ENCODE measurements around the gene IRF3.
A peak's percentile ranks its signal among the peaks of the same experiment; 100 is the strongest.

The IRF3 gene

GRCh38 chr19:49665351-49666119 lies at the start of gene IRF3, which contains the start of gene BCL2L12:
Gene IRF3, minus strand, starts transcription at chr19:49665857. Its CDS starts 1,019 bp downstream, at chr19:49664838.
Gene BCL2L12, plus strand, starts transcription at chr19:49665933. Its CDS starts 760 bp downstream, at chr19:49666693.
- peak; percentile 99 for DNase-seq (ENCODE audit: low read depth)

GRCh38 chr19:49713236-49713845 lies 47.7 kb upstream of the IRF3 start:
- no peak for DNase-seq (ENCODE audit: low read depth)

- no peak for DNase-seq (ENCODE audit: low read depth)
Observed at GRCh38 chr19:49712397-49712859, 46.8 kb upstream of the IRF3 start.

- no peak for DNase-seq (ENCODE audit: low read depth)
Observed at GRCh38 chr19:49710372-49710951, 44.8 kb upstream of the IRF3 start.

- no peak for DNase-seq (ENCODE audit: low read depth)
Observed at GRCh38 chr19:49705919-49706318, 40.3 kb upstream of the IRF3 start.

- no peak for DNase-seq (ENCODE audit: low read depth)
Observed at GRCh38 chr19:49704888-49705642, 39.4 kb upstream of the IRF3 start.

GRCh38 chr19:49701271-49701786 lies 35.7 kb upstream of the IRF3 start:
- no peak for DNase-seq (ENCODE audit: low read depth)

- DNase-seq (ENCODE audit: low read depth): no peak
Observed at GRCh38 chr19:49700563-49700962, 34.9 kb upstream of the IRF3 start.

GRCh38 chr19:49699364-49699763 lies 33.7 kb upstream of the IRF3 start:
- DNase-seq (ENCODE audit: low read depth): no peak

GRCh38 chr19:49696865-49697264 lies 31.2 kb upstream of the IRF3 start:
- DNase-seq (ENCODE audit: low read depth): no peak

GRCh38 chr19:49696115-49696514 lies 30.5 kb upstream of the IRF3 start:
- no peak for DNase-seq (ENCODE audit: low read depth)

GRCh38 chr19:49692147-49692506 lies 26.5 kb upstream of the IRF3 start:
- no peak for DNase-seq (ENCODE audit: low read depth)

- no peak for DNase-seq (ENCODE audit: low read depth)
Observed at GRCh38 chr19:49691243-49692146, 25.8 kb upstream of the IRF3 start.

- no peak for DNase-seq (ENCODE audit: low read depth)
Observed at GRCh38 chr19:49690656-49691242, 25.1 kb upstream of the IRF3 start, which contains the start of gene CPT1C. Gene CPT1C, plus strand, starts transcription at chr19:49691116. Its CDS starts 1,137 bp downstream, at chr19:49692253.

GRCh38 chr19:49690079-49690655 lies 24.5 kb upstream of the IRF3 start:
- no peak for DNase-seq (ENCODE audit: low read depth)

GRCh38 chr19:49689133-49690078 lies 23.7 kb upstream of the IRF3 start, which contains the start of gene ADM5:
Gene ADM5, plus strand, starts transcription at chr19:49689594. Its CDS starts 244 bp downstream, at chr19:49689838.
- DNase-seq (ENCODE audit: low read depth): no peak

- no peak for DNase-seq (ENCODE audit: low read depth)
Observed at GRCh38 chr19:49688531-49689132, 23.0 kb upstream of the IRF3 start.

- DNase-seq (ENCODE audit: low read depth): no peak
Observed at GRCh38 chr19:49687566-49688316, 22.1 kb upstream of the IRF3 start.

Measured in activated gamma-delta T cell treated with anti-CD3 and anti-CD28 coated beads, Interleukin-2, amount 50 U/mL, for 16 hours (primary cell).